ENCODE results near the gene R3HDM2. TPM values are rescaled to one million over a fixed set of nuclear protein-coding genes. Genes with fewer than 3 reads are reported as not detected.

R3HDM2 gene
- total and polyA plus RNA-seq, 2 of the 13 experiments (the other 11 are each of a cell fraction or from before 2014, with no cell fraction given), result 11.1 to 23.5 TPM

DNA sequence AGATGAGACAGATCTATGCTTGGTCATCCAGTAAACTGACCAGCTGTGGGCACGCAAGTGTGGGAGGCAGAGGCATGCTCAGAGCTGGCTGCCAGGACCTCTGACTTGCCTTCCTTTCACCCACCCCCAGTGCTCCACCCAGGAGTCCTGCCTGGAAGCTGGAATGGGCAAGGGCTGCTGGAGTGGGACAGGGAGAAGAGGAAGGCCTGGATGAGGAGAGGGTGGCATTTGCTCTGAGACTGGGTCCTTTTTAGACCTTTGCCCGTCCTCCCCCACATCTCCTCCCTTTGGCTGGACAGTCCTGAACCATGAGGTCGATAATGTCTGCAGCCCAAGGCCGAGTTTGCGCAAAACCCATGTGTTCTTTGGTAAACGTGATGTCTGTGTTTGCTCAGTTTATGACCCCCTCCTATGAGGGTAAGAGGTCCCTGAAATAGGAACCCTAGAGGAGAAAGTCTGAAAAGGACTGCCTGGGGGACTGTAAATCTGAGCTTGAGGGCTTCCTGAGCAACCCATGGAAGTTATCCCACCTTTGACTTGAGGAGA is 20.5 kb upstream of the R3HDM2 start (continued):
- TF ChIP-seq, protein P1, sequence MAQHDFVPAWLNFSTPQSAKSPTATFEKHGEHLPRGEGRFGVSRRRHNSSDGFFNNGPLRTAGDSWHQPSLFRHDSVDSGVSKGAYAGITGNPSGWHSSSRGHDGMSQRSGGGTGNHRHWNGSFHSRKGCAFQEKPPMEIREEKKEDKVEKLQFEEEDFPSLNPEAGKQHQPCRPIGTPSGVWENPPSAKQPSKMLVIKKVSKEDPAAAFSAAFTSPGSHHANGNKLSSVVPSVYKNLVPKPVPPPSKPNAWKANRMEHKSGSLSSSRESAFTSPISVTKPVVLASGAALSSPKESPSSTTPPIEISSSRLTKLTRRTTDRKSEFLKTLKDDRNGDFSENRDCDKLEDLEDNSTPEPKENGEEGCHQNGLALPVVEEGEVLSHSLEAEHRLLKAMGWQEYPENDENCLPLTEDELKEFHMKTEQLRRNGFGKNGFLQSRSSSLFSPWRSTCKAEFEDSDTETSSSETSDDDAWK (CRISPR knock-in tag; IDR thresholded peaks at IDR 0.05), result no peak
- TF ChIP-seq, protein P2, sequence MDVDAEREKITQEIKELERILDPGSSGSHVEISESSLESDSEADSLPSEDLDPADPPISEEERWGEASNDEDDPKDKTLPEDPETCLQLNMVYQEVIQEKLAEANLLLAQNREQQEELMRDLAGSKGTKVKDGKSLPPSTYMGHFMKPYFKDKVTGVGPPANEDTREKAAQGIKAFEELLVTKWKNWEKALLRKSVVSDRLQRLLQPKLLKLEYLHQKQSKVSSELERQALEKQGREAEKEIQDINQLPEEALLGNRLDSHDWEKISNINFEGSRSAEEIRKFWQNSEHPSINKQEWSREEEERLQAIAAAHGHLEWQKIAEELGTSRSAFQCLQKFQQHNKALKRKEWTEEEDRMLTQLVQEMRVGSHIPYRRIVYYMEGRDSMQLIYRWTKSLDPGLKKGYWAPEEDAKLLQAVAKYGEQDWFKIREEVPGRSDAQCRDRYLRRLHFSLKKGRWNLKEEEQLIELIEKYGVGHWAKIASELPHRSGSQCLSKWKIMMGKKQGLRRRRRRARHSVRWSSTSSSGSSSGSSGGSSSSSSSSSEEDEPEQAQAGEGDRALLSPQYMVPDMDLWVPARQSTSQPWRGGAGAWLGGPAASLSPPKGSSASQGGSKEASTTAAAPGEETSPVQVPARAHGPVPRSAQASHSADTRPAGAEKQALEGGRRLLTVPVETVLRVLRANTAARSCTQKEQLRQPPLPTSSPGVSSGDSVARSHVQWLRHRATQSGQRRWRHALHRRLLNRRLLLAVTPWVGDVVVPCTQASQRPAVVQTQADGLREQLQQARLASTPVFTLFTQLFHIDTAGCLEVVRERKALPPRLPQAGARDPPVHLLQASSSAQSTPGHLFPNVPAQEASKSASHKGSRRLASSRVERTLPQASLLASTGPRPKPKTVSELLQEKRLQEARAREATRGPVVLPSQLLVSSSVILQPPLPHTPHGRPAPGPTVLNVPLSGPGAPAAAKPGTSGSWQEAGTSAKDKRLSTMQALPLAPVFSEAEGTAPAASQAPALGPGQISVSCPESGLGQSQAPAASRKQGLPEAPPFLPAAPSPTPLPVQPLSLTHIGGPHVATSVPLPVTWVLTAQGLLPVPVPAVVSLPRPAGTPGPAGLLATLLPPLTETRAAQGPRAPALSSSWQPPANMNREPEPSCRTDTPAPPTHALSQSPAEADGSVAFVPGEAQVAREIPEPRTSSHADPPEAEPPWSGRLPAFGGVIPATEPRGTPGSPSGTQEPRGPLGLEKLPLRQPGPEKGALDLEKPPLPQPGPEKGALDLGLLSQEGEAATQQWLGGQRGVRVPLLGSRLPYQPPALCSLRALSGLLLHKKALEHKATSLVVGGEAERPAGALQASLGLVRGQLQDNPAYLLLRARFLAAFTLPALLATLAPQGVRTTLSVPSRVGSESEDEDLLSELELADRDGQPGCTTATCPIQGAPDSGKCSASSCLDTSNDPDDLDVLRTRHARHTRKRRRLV (CRISPR knock-in tag; IDR thresholded peaks at IDR 0.05), result no peak
- TF ChIP-seq ZNF605 (CRISPR knock-in tag; IDR thresholded peaks at IDR 0.05) (peak; percentile 76; the same call in 1 of the 2 replicates), HOXD1 (CRISPR knock-in tag; IDR thresholded peaks at IDR 0.05) (0 out of 2 replicates have a peak, but pooled peaks have one; percentile 55), NFYB (CRISPR knock-in tag; IDR thresholded peaks at IDR 0.05) (peak; percentile 42; the same call in 1 of the 2 replicates), ZSCAN20 (CRISPR knock-in tag; IDR thresholded peaks at IDR 0.05; ENCODE audit: borderline replicate concordance) (no peak), SMARCE1 (IDR thresholded peaks at IDR 0.05; ENCODE audit: borderline replicate concordance) (no peak), TSC22D2 (CRISPR knock-in tag; IDR thresholded peaks at IDR 0.05; ENCODE audit: borderline replicate concordance) (no peak), CBFB (CRISPR knock-in tag; IDR thresholded peaks at IDR 0.05) (peak; percentile 83), CHCHD3 (CRISPR knock-in tag; IDR thresholded peaks at IDR 0.05) (no peak), ZNF703 (CRISPR knock-in tag; IDR thresholded peaks at IDR 0.05; ENCODE audit: borderline replicate concordance) (peak; percentile 90), HDAC6 (IDR thresholded peaks at IDR 0.05; ENCODE audit: low read depth, low read length) (no peak), ETV5 (CRISPR knock-in tag; IDR thresholded peaks at IDR 0.05; ENCODE audit: borderline replicate concordance) (peak; percentile 80; the same call in 1 of the 2 replicates)
- TF ChIP-seq, protein P3, sequence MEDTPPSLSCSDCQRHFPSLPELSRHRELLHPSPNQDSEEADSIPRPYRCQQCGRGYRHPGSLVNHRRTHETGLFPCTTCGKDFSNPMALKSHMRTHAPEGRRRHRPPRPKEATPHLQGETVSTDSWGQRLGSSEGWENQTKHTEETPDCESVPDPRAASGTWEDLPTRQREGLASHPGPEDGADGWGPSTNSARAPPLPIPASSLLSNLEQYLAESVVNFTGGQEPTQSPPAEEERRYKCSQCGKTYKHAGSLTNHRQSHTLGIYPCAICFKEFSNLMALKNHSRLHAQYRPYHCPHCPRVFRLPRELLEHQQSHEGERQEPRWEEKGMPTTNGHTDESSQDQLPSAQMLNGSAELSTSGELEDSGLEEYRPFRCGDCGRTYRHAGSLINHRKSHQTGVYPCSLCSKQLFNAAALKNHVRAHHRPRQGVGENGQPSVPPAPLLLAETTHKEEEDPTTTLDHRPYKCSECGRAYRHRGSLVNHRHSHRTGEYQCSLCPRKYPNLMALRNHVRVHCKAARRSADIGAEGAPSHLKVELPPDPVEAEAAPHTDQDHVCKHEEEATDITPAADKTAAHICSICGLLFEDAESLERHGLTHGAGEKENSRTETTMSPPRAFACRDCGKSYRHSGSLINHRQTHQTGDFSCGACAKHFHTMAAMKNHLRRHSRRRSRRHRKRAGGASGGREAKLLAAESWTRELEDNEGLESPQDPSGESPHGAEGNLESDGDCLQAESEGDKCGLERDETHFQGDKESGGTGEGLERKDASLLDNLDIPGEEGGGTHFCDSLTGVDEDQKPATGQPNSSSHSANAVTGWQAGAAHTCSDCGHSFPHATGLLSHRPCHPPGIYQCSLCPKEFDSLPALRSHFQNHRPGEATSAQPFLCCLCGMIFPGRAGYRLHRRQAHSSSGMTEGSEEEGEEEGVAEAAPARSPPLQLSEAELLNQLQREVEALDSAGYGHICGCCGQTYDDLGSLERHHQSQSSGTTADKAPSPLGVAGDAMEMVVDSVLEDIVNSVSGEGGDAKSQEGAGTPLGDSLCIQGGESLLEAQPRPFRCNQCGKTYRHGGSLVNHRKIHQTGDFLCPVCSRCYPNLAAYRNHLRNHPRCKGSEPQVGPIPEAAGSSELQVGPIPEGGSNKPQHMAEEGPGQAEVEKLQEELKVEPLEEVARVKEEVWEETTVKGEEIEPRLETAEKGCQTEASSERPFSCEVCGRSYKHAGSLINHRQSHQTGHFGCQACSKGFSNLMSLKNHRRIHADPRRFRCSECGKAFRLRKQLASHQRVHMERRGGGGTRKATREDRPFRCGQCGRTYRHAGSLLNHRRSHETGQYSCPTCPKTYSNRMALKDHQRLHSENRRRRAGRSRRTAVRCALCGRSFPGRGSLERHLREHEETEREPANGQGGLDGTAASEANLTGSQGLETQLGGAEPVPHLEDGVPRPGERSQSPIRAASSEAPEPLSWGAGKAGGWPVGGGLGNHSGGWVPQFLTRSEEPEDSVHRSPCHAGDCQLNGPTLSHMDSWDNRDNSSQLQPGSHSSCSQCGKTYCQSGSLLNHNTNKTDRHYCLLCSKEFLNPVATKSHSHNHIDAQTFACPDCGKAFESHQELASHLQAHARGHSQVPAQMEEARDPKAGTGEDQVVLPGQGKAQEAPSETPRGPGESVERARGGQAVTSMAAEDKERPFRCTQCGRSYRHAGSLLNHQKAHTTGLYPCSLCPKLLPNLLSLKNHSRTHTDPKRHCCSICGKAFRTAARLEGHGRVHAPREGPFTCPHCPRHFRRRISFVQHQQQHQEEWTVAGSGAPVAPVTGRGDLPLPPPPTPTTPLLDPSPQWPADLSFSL (CRISPR knock-in tag; IDR thresholded peaks at IDR 0.05), result no peak
- TF ChIP-seq, protein P4, sequence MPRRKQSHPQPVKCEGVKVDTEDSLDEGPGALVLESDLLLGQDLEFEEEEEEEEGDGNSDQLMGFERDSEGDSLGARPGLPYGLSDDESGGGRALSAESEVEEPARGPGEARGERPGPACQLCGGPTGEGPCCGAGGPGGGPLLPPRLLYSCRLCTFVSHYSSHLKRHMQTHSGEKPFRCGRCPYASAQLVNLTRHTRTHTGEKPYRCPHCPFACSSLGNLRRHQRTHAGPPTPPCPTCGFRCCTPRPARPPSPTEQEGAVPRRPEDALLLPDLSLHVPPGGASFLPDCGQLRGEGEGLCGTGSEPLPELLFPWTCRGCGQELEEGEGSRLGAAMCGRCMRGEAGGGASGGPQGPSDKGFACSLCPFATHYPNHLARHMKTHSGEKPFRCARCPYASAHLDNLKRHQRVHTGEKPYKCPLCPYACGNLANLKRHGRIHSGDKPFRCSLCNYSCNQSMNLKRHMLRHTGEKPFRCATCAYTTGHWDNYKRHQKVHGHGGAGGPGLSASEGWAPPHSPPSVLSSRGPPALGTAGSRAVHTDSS (CRISPR knock-in tag; conservative IDR thresholded peaks at IDR 0.05), result no peak
